Ectodermal cell (in vitro differentiated cells): ENCODE results near the gene CTDSPL.

Experiments
- H3K27ac ChIP-seq: 2 replicates; pipeline ENCODE4 v1.7.0; 2013; ENCODE audit warnings: mild to moderate bottlenecking, low read depth, low read length; ENCODE audit not compliant: insufficient read depth, poor library complexity, severe bottlenecking
- H3K27me3 ChIP-seq: 2 replicates; pipeline ENCODE4 v1.7.0; 2013; ENCODE audit warnings: mild to moderate bottlenecking, low read length; ENCODE audit not compliant: insufficient read depth, control insufficient read depth, poor library complexity, severe bottlenecking
- H3K36me3 ChIP-seq: one replicate; pipeline ENCODE4 v1.7.0; 2013; ENCODE audit warnings: low read length; ENCODE audit not compliant: control insufficient read depth, insufficient read depth
- H3K4me1 ChIP-seq: one replicate; pipeline ENCODE4 v1.7.0; 2013; ENCODE audit warnings: low read length; ENCODE audit not compliant: control insufficient read depth, insufficient read depth
- H3K4me3 ChIP-seq: 2 replicates; pipeline ENCODE4 v1.7.0; 2013; ENCODE audit warnings: low read depth, low read length, control low read depth; ENCODE audit not compliant: insufficient read depth
- H3K9me3 ChIP-seq: 2 replicates; pipeline ENCODE4 v1.7.0; 2013; ENCODE audit warnings: mild to moderate bottlenecking, low read length, moderate library complexity; ENCODE audit not compliant: control insufficient read depth
- WGBS, 2 experiments: methylation state at CpG; one replicate each; pipeline ENCODE4 v1.1.7; 2013; ENCODE audit warnings: missing lambda C conversion rate in 2 of 2; 5-methylcytosine and 5-hydroxymethylcytosine counted together

Gene CTDSPL

DNA sequence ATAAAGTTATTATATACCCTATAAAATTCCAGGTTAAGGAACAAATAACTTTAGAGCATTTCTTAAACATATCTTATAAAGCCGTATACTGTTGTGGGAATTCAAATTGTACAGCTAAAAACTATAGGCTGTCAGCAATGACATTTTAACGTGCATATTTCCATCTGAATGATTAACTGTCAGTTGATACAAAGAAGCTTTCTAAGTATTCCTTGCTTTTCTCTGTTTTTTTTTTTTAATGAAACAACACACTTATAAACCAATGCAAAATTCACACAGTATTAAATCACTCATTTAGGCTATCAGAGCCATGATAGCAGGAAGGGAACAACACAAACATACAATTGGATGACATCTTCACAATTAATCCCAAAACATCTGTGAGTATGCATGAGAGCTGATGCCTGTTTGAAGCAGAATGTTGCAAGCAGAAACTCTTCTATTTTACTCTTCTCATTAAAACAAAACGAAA, 61.9 kb downstream of the CTDSPL start:
- Histone ChIP-seq H3K27me3 (no peaks in the 10 kb centered on the region), H3K4me3 (no peak overlapping the region), H3K27ac (no peak overlapping the region), H3K9me3 (no peaks in the 10 kb centered on the region), H3K36me3 (no peaks in the 10 kb centered on the region), H3K4me1 (peaks cover 14% of the 10 kb centered on the region)
- WGBS, 2 experiments: 93 to 95% methylated on average over 3 of the region's 3 CpGs

DNA sequence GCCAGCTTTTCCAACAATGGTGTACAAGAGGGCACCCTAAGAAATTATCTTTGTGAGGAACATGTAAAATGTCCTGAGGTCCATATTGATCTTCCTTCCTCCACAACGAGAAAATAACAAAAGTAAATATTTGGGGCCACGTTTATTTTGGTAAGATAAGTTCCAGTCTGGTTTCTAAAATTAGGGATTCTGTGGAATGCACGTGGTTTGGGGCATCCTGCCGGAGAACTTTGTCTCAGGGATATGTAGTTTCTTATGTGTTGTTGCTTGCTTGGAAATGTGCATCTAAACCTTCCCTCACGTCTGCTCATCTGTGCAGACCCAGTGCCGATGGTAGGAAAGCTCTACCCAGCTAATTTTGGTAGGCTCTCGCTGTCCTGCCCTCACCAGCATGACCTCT, 62.8 kb downstream of the CTDSPL start:
- WGBS, 2 experiments: 92 to 97% methylated on average over 6 to 7 of the region's 7 CpGs
- no peaks in the 10 kb centered on the region for H3K9me3 ChIP-seq
- no peaks in the 10 kb centered on the region for H3K36me3 ChIP-seq
- H3K4me3 ChIP-seq: no peak overlapping the region
- no peaks in the 10 kb centered on the region for H3K27me3 ChIP-seq
- peaks cover 14% of the 10 kb centered on the region for H3K4me1 ChIP-seq
- H3K27ac ChIP-seq: no peak overlapping the region

DNA sequence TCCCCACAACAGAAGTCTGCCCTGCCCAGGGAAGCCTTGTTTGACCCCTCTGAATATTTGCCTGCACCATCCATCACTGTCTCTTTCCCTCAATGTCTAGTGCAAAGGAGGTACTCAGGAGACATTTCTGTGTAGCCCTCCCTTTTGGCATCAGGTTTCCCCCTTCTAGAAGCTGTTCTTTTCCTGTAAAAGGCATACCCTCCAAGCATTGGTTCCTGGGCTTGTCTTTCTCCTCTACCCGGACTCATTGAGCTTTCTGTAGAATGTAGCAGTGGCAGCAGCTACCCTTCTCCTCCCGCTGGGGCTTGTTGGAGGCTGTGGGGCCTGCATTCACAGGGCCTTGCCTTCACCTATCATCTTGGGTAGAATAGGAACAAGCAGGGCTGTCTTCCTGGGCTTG, 63.5 kb downstream of the CTDSPL start:
- no peaks in the 10 kb centered on the region for H3K27me3 ChIP-seq
- peaks cover 14% of the 10 kb centered on the region for H3K4me1 ChIP-seq
- no peaks in the 10 kb centered on the region for H3K9me3 ChIP-seq
- no peak overlapping the region for H3K4me3 ChIP-seq
- H3K36me3 ChIP-seq: no peaks in the 10 kb centered on the region
- 49 to 50% methylated on average over 2 of the region's 2 CpGs for WGBS, 2 experiments
- H3K27ac ChIP-seq: peak overlapping the region; percentile 3

DNA sequence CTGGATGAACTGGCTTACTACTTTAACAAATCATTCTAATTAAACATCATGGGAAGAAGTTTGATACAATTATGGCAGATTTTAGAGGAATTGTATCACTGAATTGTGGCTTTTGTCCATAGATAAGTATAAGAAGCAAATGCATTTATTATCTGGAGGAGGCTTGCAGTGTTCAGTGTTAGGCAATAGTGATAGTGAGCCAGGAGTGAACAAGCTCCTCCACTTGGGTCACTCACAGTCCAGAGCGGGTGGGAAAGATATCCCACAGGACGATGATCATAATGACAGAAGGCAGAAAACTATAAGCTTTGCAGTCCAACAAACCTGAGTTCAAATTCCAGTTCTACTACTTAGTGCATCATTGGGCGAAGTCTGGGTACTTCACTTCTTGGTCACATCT, 64.9 kb downstream of the CTDSPL start:
- Histone ChIP-seq H3K27me3 (no peaks in the 10 kb centered on the region), H3K4me1 (peaks cover 14% of the 10 kb centered on the region), H3K4me3 (no peak overlapping the region), H3K27ac (no peak overlapping the region), H3K36me3 (no peaks in the 10 kb centered on the region), H3K9me3 (no peaks in the 10 kb centered on the region)
- 90 to 94% methylated on average over 2 to 3 of the region's 3 CpGs for WGBS, 2 experiments

DNA sequence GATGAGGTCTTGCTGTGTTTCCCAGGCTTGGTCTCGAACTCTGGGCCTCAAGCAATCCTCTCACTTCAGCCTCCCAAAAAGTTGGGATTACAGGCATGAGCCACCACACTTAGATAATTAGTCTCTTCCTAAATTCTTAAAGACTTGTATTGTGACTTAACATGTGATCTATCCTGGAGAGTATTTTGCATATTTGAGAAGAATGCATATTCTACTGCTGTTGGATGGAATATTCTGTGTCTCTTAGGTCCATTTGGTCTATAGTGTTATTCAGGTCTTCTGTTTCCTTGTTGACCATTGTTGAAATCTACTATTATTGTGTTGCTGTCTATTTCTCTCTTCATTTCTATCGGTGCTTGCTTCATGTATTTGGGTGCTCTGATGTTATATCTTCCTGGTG, 68.8 kb downstream of the CTDSPL start:
- peaks cover 5% of the 10 kb centered on the region for H3K4me1 ChIP-seq
- WGBS, 2 experiments: 70 to 80% methylated on average over 1 of the region's 2 CpGs

DNA sequence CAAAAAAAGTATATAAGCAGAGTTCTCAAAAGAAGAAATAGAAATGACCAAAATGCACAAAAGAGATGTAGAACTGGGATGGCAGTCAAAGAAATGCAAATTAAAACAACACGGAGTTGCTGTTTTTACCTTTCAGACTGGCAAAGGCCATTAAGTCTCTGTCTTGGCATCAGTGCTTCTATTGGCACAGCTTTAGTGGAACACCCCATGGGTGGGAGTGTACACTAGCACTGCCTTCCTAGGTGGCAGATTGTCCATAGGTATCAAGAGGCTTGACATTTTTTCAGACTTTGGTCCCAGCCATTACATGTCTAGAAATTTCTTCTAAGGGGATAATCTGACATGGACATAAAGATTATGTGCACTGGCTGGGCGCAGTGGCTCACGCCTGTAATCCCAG, 70.8 kb downstream of the CTDSPL start:
- Histone ChIP-seq H3K27ac (no peak overlapping the region), H3K36me3 (no peaks in the 10 kb centered on the region), H3K4me1 (peaks cover 5% of the 10 kb centered on the region), H3K27me3 (no peaks in the 10 kb centered on the region), H3K4me3 (no peak overlapping the region), H3K9me3 (no peaks in the 10 kb centered on the region)
- WGBS, 2 experiments: 89 to 94% methylated on average over 3 of the region's 3 CpGs

More for the DNA sequence above, 68.8 kb downstream of the CTDSPL start:
- Histone ChIP-seq H3K36me3 (no peaks in the 10 kb centered on the region), H3K9me3 (no peaks in the 10 kb centered on the region), H3K27me3 (no peaks in the 10 kb centered on the region), H3K27ac (no peak overlapping the region), H3K4me3 (no peak overlapping the region)

DNA sequence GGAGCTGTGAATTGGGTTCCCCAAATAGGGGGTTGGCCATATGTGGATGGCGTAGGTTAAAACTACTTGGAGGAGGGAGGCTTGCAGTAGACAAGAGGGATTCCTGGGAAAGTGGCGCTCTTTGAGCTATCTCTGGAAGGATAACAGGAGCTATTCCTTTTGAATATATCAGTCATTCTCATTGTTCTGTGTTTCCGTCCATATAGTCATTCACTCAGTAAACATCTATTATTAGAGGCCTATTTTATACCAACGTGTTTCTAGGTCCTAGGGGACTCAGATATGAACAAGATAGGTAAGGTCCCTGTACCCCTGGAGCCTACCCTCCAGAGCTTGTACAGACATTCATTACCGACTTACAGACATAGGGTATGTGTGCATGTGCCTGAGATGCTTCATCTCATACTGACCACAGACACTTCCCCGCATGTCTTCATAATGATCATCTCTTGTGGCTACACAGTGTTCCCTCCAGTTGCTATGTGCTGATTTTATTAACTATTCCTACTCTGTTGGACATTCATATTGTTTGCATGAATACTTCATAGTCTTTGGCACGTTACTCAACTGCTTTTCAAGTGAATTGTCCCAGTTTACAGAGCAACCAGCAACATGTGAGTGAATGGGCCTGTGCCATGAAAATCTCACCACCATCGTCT, 73.1 kb downstream of the CTDSPL start:
- Histone ChIP-seq H3K4me3 (no peak overlapping the region), H3K27me3 (no peaks in the 10 kb centered on the region), H3K4me1 (peaks cover 5% of the 10 kb centered on the region), H3K9me3 (no peaks in the 10 kb centered on the region), H3K27ac (no peak overlapping the region), H3K36me3 (no peaks in the 10 kb centered on the region)
- WGBS, 2 experiments: 93 to 95% methylated on average over 7 of the region's 8 CpGs

DNA sequence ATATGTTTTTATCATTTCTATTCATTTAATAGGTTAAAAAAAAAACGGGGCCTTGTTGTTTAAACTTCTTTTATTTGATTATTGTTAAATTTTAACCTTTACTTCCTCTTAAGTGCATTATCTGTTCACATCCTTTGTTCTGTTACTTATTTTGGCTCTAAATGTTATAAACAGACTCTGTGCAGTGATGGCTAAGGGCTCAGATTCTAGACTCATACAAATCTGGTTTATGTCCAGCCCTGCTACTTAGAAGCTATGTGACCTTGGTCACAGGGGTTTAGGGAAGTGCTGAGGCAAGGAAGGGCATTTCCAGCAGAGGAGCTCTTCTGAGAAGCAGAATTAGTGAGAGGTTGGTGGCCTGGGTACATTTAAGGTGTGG, 73.6 kb downstream of the CTDSPL start:
- Histone ChIP-seq H3K4me1 (peaks cover 5% of the 10 kb centered on the region), H3K9me3 (no peaks in the 10 kb centered on the region), H3K36me3 (no peaks in the 10 kb centered on the region), H3K4me3 (no peak overlapping the region), H3K27ac (no peak overlapping the region), H3K27me3 (no peaks in the 10 kb centered on the region)
- no CpG with 5 or more reads among the region's 1 CpG for WGBS, 2 experiments

DNA sequence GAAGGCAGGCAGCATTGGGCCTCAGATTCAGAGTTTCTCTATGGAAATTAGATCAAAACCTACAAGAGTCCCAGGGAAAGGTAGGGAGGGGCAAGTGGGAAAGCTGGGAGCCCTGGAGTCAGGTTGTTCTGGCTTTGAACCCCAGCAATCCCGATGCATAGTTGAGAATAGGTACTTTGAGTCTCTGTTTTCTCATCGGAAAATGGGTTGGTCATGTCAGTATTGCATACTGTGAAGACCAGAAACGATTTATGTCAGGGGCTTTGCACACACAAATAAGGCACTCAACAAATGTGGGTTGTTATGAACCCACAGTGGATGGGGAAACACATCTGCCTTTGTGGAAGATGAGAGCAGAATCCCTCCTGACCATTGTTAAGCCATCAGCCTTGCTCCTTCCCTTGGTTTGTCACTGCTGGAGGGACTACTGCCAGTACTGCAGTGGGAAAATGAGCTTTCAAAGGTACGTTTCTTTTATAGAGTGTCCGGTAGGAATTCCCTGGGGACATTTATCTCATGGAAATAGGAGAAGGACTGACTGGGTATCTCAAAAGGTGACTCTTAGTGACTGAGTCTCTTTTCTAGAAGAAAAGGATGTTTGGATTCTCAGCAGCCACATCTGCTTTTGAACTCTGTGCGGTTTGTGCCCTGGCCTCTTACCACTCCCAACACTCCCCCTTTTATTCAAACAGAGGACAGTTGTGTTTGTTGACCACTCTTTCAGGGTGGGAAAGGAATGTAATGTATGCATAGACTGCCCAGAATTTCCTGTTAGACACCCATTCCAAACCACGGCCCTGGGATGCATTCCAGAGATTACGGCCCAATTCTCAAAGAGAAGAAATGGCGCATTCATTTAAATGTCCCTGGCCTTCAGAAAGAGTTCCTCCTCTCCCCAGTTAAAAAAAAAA, 74.3 kb downstream of the CTDSPL start:
- peaks cover 5% of the 10 kb centered on the region for H3K4me1 ChIP-seq
- H3K4me3 ChIP-seq: no peak overlapping the region
- 89 to 91% methylated on average over 9 of the region's 9 CpGs for WGBS, 2 experiments
- peak overlapping the region; percentile 1 for H3K27ac ChIP-seq
- H3K27me3 ChIP-seq: no peaks in the 10 kb centered on the region
- H3K36me3 ChIP-seq: no peaks in the 10 kb centered on the region
- H3K9me3 ChIP-seq: no peaks in the 10 kb centered on the region

DNA sequence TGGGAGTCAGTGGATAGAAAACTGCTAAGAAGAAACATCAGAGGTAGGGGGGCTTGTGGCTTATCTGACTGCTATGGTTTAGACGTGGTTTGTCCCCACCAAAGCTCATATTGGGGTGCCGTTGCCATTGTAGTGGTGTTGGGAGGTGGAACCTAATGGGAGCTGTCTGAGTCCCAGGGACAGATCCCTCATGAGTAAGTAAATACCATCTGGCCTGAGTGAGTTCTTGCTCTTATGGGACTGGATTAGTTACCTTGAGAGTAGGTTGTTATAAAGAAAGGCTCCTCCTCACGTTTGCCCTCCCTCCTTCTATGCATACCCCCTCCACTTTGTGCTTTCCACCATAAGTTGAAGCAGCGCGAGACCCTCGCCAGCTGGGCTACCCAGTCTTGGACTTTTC, 75.5 kb downstream of the CTDSPL start:
- H3K4me3 ChIP-seq: no peak overlapping the region
- H3K9me3 ChIP-seq: no peaks in the 10 kb centered on the region
- 88 to 91% methylated on average over 6 of the region's 6 CpGs for WGBS, 2 experiments
- H3K27me3 ChIP-seq: no peaks in the 10 kb centered on the region
- H3K27ac ChIP-seq: no peak overlapping the region
- peaks cover 5% of the 10 kb centered on the region for H3K4me1 ChIP-seq
- H3K36me3 ChIP-seq: no peaks in the 10 kb centered on the region
